ENCODE results near the gene RASA3. TPM values are rescaled to one million over a fixed set of nuclear protein-coding genes. Genes with fewer than 3 reads are reported as not detected.

Gene RASA3
- total RNA-seq, 1 experiment from 2014 or later = 0.56 TPM

- no peak overlapping the region for H3K9ac ChIP-seq (ENCODE audit: low read length)
- no peaks in the 10 kb centered on the region for H3K9me2 ChIP-seq (replicated peaks; ENCODE audit: insufficient read depth, low read length)
- H2AFZ ChIP-seq (ENCODE audit: low read length) = no peak overlapping the region
- no peaks in the 10 kb centered on the region for H3K36me3 ChIP-seq (ENCODE audit: insufficient read depth, low read length)
- H3K4me3 ChIP-seq (ENCODE audit: low read length) = no peak overlapping the region
- no peaks in the 10 kb centered on the region for H3K79me2 ChIP-seq (ENCODE audit: low read length)
- no peaks in the 10 kb centered on the region for H3K9me3 ChIP-seq (ENCODE audit: low read length)
- no peaks in the 10 kb centered on the region for H3K4me1 ChIP-seq (ENCODE audit: low read length)
- no peak overlapping the region for H3K4me2 ChIP-seq (ENCODE audit: low read depth, low read length, poor library complexity, severe bottlenecking)
- H3K27ac ChIP-seq (ENCODE audit: low read length) = no peak overlapping the region
- DNase-seq = no peak
- H3K27me3 ChIP-seq (ENCODE audit: low read length) = no peaks in the 10 kb centered on the region
- H4K20me1 ChIP-seq (ENCODE audit: insufficient read depth, low read depth, low read length) = 0 out of 2 replicates have a peak, but pooled peaks cover 3% of the 10 kb centered on the region
These were observed 193.7 kb downstream of the RASA3 start for GRCh38 chr13:113938716-113939115.

GRCh38 chr13:113938246-113938645, 194.2 kb downstream of the RASA3 start:
- no peaks in the 10 kb centered on the region for H3K79me2 ChIP-seq (ENCODE audit: low read length)
- H3K9me2 ChIP-seq (replicated peaks; ENCODE audit: insufficient read depth, low read length) = no peaks in the 10 kb centered on the region
- no peak for DNase-seq
- H4K20me1 ChIP-seq (ENCODE audit: insufficient read depth, low read depth, low read length) = 0 out of 2 replicates have a peak, but pooled peaks cover 3% of the 10 kb centered on the region
- H3K27ac ChIP-seq (ENCODE audit: low read length) = no peak overlapping the region
- no peaks in the 10 kb centered on the region for H3K4me1 ChIP-seq (ENCODE audit: low read length)
- no peak overlapping the region for H3K9ac ChIP-seq (ENCODE audit: low read length)
- H3K27me3 ChIP-seq (ENCODE audit: low read length) = no peaks in the 10 kb centered on the region
- H3K9me3 ChIP-seq (ENCODE audit: low read length) = no peaks in the 10 kb centered on the region
- no peak overlapping the region for H3K4me2 ChIP-seq (ENCODE audit: low read depth, low read length, poor library complexity, severe bottlenecking)
- no peak overlapping the region for H3K4me3 ChIP-seq (ENCODE audit: low read length)
- no peaks in the 10 kb centered on the region for H3K36me3 ChIP-seq (ENCODE audit: insufficient read depth, low read length)
- no peak overlapping the region for H2AFZ ChIP-seq (ENCODE audit: low read length)

GRCh38 chr13:113937527-113938180, 194.8 kb downstream of the RASA3 start:
- Histone ChIP-seq H4K20me1 (ENCODE audit: insufficient read depth, low read depth, low read length) (0 out of 2 replicates have a peak, but pooled peaks cover 3% of the 10 kb centered on the region), H3K36me3 (ENCODE audit: insufficient read depth, low read length) (no peaks in the 10 kb centered on the region), H2AFZ (ENCODE audit: low read length) (no peak overlapping the region), H3K79me2 (ENCODE audit: low read length) (no peaks in the 10 kb centered on the region), H3K27ac (ENCODE audit: low read length) (no peak overlapping the region), H3K27me3 (ENCODE audit: low read length) (no peaks in the 10 kb centered on the region), H3K9me2 (replicated peaks; ENCODE audit: insufficient read depth, low read length) (no peaks in the 10 kb centered on the region), H3K4me1 (ENCODE audit: low read length) (no peaks in the 10 kb centered on the region), H3K4me3 (ENCODE audit: low read length) (no peak overlapping the region), H3K9ac (ENCODE audit: low read length) (no peak overlapping the region), H3K9me3 (ENCODE audit: low read length) (no peaks in the 10 kb centered on the region), H3K4me2 (ENCODE audit: low read depth, low read length, poor library complexity, severe bottlenecking) (no peak overlapping the region)
- DNase-seq = no peak

- Histone ChIP-seq H3K9me2 (replicated peaks; ENCODE audit: insufficient read depth, low read length) (no peaks in the 10 kb centered on the region), H3K79me2 (ENCODE audit: low read length) (no peaks in the 10 kb centered on the region), H3K9ac (ENCODE audit: low read length) (no peak overlapping the region), H3K4me1 (ENCODE audit: low read length) (no peaks in the 10 kb centered on the region), H2AFZ (ENCODE audit: low read length) (no peak overlapping the region), H3K4me3 (ENCODE audit: low read length) (no peak overlapping the region), H3K27ac (ENCODE audit: low read length) (no peak overlapping the region), H3K9me3 (ENCODE audit: low read length) (no peaks in the 10 kb centered on the region), H3K4me2 (ENCODE audit: low read depth, low read length, poor library complexity, severe bottlenecking) (no peak overlapping the region), H3K36me3 (ENCODE audit: insufficient read depth, low read length) (no peaks in the 10 kb centered on the region), H3K27me3 (ENCODE audit: low read length) (no peaks in the 10 kb centered on the region), H4K20me1 (ENCODE audit: insufficient read depth, low read depth, low read length) (0 out of 2 replicates have a peak, but pooled peaks cover 3% of the 10 kb centered on the region)
- DNase-seq = no peak
These were observed 195.3 kb downstream of the RASA3 start for GRCh38 chr13:113937073-113937472.

GRCh38 chr13:113936166-113936965, 196.1 kb downstream of the RASA3 start:
- DNase-seq = no peak
- H3K27me3 ChIP-seq (ENCODE audit: low read length) = no peaks in the 10 kb centered on the region
- H3K4me2 ChIP-seq (ENCODE audit: low read depth, low read length, poor library complexity, severe bottlenecking) = no peak overlapping the region
- H3K9me3 ChIP-seq (ENCODE audit: low read length) = no peaks in the 10 kb centered on the region
- H3K4me3 ChIP-seq (ENCODE audit: low read length) = no peak overlapping the region
- H3K4me1 ChIP-seq (ENCODE audit: low read length) = no peaks in the 10 kb centered on the region
- H3K36me3 ChIP-seq (ENCODE audit: insufficient read depth, low read length) = no peaks in the 10 kb centered on the region
- 0 out of 2 replicates have a peak, but pooled peaks cover 3% of the 10 kb centered on the region for H4K20me1 ChIP-seq (ENCODE audit: insufficient read depth, low read depth, low read length)
- H2AFZ ChIP-seq (ENCODE audit: low read length) = no peak overlapping the region
- H3K27ac ChIP-seq (ENCODE audit: low read length) = no peak overlapping the region
- H3K79me2 ChIP-seq (ENCODE audit: low read length) = no peaks in the 10 kb centered on the region
- H3K9me2 ChIP-seq (replicated peaks; ENCODE audit: insufficient read depth, low read length) = no peaks in the 10 kb centered on the region
- H3K9ac ChIP-seq (ENCODE audit: low read length) = no peak overlapping the region

GRCh38 chr13:113935001-113935844, 197.2 kb downstream of the RASA3 start:
- Histone ChIP-seq H3K9me2 (replicated peaks; ENCODE audit: insufficient read depth, low read length) (no peaks in the 10 kb centered on the region), H3K9me3 (ENCODE audit: low read length) (no peaks in the 10 kb centered on the region), H3K4me3 (ENCODE audit: low read length) (no peak overlapping the region), H3K79me2 (ENCODE audit: low read length) (no peaks in the 10 kb centered on the region), H3K27me3 (ENCODE audit: low read length) (no peaks in the 10 kb centered on the region), H2AFZ (ENCODE audit: low read length) (no peak overlapping the region), H3K9ac (ENCODE audit: low read length) (no peak overlapping the region), H3K4me1 (ENCODE audit: low read length) (no peaks in the 10 kb centered on the region), H3K27ac (ENCODE audit: low read length) (no peak overlapping the region), H3K36me3 (ENCODE audit: insufficient read depth, low read length) (no peaks in the 10 kb centered on the region), H4K20me1 (ENCODE audit: insufficient read depth, low read depth, low read length) (0 out of 2 replicates have a peak, but pooled peaks cover 3% of the 10 kb centered on the region), H3K4me2 (ENCODE audit: low read depth, low read length, poor library complexity, severe bottlenecking) (no peak overlapping the region)
- DNase-seq = no peak

GRCh38 chr13:113934576-113934975, 197.8 kb downstream of the RASA3 start:
- Histone ChIP-seq H3K9me3 (ENCODE audit: low read length) (no peaks in the 10 kb centered on the region), H2AFZ (ENCODE audit: low read length) (no peak overlapping the region), H3K9ac (ENCODE audit: low read length) (no peak overlapping the region), H4K20me1 (ENCODE audit: insufficient read depth, low read depth, low read length) (0 out of 2 replicates have a peak, but pooled peaks cover 3% of the 10 kb centered on the region), H3K27ac (ENCODE audit: low read length) (no peak overlapping the region), H3K4me1 (ENCODE audit: low read length) (no peaks in the 10 kb centered on the region), H3K4me3 (ENCODE audit: low read length) (no peak overlapping the region), H3K27me3 (ENCODE audit: low read length) (no peaks in the 10 kb centered on the region), H3K9me2 (replicated peaks; ENCODE audit: insufficient read depth, low read length) (no peaks in the 10 kb centered on the region), H3K4me2 (ENCODE audit: low read depth, low read length, poor library complexity, severe bottlenecking) (no peak overlapping the region), H3K79me2 (ENCODE audit: low read length) (no peaks in the 10 kb centered on the region), H3K36me3 (ENCODE audit: insufficient read depth, low read length) (no peaks in the 10 kb centered on the region)
- DNase-seq = no peak

GRCh38 chr13:113933901-113934300, 198.5 kb downstream of the RASA3 start:
- DNase-seq = no peak
- Histone ChIP-seq H3K79me2 (ENCODE audit: low read length) (no peaks in the 10 kb centered on the region), H4K20me1 (ENCODE audit: insufficient read depth, low read depth, low read length) (0 out of 2 replicates have a peak, but pooled peaks cover 3% of the 10 kb centered on the region), H3K9ac (ENCODE audit: low read length) (no peak overlapping the region), H3K36me3 (ENCODE audit: insufficient read depth, low read length) (no peaks in the 10 kb centered on the region), H2AFZ (ENCODE audit: low read length) (no peak overlapping the region), H3K27me3 (ENCODE audit: low read length) (no peaks in the 10 kb centered on the region), H3K4me3 (ENCODE audit: low read length) (no peak overlapping the region), H3K4me2 (ENCODE audit: low read depth, low read length, poor library complexity, severe bottlenecking) (no peak overlapping the region), H3K9me3 (ENCODE audit: low read length) (no peaks in the 10 kb centered on the region), H3K27ac (ENCODE audit: low read length) (no peak overlapping the region), H3K4me1 (ENCODE audit: low read length) (no peaks in the 10 kb centered on the region), H3K9me2 (replicated peaks; ENCODE audit: insufficient read depth, low read length) (no peaks in the 10 kb centered on the region)
